GM21528 (cell line): ENCODE data around the gene RALGPS1.

ENCODE experiments used
- ATAC-seq: cut with Tn5 transposase; IDR thresholded peaks from one replicate; pipeline ENCODE4 v1.9.1; 2021; ENCODE audit warnings: mild to moderate bottlenecking, moderate library complexity; ENCODE audit not compliant: unreplicated experiment, low FRiP score

Gene RALGPS1

DNA sequence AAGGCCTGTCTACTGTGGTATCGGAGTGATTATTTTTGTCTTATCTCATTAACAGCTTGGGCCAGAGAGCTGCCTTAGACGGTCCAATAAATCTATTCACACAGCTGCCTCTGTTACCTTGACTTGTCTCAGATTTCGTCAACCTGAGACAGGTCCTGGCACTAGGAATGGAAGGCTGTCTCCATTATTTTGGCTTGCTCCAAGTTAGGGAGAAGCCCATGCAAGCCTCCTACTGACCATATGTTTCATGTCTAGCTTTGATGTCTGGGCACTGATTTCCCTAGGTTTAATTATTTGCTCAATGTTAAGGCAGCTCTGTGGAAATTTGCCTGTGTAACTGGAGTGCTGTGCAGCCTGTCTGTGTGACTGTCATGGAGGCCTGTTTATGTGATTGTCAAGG is 12.4 kb upstream of the RALGPS1 start:
- ATAC-seq: no peak

DNA sequence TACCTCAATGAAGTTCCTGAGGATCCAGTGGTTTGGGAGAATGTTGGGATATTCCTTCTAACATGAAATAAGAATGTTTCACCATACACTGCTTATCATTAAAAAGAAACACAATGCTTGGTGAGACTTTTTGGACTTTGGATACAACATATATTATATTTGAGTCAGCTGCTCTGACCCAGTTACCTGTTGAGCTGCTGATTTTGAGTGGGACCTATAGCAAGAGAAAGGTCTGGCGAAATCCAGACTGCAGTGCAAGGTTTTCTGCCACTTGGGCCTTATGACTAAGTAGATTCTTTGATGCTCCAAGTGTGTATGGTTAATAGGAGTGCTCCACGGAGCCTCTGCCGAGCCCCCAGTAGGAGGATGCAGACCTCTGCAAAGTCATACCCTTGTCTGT is 10.0 kb upstream of the RALGPS1 start:
- no peak for ATAC-seq

DNA sequence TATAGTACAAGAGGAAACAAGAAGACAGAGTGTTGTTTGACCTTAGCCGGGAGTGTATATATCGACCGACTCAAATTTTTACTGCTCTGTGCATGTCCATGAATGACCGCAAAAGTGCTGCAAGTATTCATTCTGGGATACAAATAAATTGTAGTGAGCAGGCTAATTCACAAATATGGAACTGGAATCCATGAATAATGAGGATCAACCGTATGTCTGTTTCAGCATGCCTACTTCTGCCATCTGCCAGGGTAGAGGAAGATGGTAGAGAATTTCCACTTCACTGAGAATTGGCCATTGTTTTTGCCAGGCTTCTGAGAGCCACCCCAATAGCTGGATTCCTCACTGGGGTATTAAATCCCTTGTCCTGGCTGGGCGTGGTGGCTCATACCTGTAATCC is 8.5 kb upstream of the RALGPS1 start:
- ATAC-seq: no peak

DNA sequence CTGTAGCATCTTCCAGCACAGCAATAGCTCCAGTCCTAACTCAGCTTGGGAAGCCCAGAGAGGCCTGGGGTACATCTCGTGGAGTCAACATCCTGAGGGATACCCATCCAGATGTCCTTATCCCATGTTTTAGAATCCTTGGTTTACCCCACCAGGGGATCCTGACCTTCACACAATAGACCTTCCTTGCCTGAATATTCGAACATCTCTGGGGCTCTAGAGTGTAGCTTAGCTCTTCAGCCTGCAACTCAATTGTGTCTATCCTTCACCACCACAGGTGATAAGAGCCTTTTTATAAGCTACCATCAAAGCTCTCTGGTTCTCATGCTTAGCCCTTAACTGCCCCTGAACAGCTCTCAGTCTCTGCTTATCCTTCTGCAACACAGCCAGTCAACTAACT is 7.5 kb upstream of the RALGPS1 start:
- no peak for ATAC-seq

DNA sequence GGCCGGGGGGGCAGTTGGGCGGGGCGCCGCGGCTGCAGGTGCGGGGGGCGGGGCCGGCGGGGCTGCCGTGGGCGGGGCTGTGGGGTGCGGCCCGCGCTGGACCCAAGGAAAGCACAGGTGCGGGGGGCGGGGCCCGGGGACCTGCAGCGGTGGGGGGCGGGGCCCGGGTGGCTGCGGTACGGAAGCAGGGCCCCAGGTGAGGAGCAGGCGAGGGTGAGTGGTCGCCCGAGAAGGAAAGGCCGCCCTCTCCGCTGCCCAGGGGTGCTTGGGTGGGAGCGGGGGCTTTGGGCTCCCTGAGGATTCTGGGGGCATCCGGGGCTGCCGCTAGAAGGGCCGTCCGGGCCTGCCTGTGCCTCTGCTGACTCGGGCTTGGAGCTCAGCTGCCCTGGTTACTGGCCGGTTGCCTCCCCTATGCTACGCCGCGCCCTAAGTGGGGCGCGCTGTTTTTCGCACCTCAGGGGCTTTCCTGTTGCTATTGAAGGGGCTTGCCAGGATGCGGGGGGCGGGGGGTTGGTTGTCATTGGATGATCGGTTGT is 767 bp downstream of the RALGPS1 start:
- no peak for ATAC-seq

DNA sequence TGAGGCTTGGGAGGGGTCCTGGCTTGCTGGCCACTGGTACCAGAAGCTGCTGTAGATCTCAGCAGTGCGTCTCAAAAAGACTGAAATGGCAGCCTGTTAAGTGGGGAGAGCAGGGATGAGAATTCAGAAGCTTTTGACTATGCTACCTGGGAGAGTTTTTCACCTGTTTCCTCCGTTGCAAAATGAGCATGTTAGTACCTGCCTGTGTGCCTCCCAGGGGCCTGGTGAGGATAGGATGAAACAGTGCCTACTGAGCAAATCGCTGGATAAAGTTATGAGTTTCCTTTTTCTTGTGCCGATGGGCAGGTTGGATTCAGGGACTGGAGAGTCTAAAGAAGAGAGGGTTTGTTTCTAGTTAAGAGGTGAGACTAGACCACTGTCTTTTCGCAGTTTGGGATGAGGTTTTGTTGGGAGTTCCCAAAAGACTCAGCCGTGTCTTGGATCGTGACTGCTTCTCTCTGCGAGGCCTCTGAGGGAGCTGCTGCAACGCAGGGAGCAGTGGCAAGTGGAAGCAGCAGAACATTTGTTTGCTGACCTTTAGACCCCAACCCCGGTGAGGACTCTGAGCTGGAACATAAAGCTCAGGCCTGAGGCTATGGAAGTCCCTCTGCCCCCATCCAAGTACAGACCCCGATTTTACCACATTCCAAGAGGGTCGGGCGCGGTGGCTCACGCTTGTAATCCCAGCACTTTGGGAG is 1.4 kb downstream of the RALGPS1 start:
- ATAC-seq: no peak

DNA sequence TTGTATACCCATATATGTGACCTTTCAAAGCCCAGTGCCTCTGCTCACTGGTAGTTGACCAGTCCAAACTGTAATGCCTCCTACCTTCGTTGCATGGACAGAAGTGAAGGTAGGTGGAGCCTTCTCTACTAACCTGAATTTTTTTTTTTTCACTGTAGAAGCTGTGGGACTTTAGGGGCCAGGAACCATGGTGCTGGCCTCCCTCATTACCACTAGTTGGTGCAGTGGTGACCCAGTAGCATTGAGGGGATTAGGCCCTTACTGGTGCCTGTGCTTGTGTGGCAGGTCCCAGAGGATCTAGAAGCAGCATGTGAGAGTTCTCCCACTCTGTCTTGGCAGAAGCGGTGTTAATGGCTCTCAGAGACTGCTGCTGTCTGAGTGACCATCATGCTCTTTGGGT is 2.3 kb downstream of the RALGPS1 start:
- no peak for ATAC-seq

DNA sequence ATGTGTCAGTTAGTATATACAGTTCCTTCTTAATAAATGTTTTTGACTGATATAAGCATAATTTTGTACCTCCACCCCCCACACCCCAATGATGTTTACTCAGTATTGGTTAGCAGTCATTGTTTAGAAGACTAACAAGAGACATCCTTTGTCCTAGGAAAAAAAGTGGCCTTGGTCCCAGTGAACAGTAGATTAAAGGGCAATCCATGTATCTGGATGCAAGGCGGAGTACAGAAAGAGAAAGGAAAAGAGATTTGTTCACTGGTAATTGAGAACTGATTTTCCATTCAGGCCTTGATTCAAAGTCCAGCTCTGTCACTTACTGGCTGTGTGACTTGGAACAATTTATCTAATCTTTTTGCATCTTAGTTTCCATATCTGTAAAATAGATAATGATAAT is 4.6 kb downstream of the RALGPS1 start:
- no peak for ATAC-seq

DNA sequence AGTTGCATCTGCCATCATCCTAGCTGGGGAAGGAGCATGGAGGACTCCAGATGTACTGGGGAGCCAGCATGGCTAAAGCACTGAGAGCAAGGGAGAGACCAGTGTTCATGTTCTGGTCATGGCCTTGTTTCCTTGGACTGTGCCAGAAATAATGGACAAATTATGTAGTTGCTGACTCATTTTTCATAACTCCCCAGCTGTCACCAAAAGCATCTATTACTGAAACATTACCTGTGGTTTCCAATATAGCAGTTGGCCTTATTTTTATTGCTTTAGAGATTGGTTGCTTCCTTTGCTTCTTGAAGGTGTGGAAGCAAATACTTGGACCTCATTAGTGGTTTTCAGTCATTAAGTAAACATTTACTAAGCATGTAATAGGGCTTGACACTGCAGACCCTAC is 11.3 kb downstream of the RALGPS1 start:
- ATAC-seq: no peak

DNA sequence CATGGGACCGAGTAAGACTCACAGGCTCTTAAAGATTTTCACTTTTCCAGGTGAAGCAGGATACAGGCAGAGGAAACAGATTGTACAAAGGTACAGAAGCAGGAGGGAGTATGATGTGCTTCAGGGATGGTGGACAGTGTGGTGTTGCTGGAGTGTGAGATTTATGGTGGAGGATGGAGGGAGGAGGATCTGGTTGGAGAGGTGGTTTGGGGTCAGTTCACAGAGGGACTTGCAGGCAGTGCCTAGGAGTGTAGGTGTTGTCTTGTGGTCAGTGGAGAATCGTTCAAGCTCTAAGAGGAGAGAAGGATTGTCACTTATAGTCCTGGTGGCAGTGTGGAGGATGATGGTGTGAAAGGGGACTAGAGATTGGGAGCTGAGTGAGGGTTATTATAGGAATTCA is 11.8 kb downstream of the RALGPS1 start:
- no peak for ATAC-seq

DNA sequence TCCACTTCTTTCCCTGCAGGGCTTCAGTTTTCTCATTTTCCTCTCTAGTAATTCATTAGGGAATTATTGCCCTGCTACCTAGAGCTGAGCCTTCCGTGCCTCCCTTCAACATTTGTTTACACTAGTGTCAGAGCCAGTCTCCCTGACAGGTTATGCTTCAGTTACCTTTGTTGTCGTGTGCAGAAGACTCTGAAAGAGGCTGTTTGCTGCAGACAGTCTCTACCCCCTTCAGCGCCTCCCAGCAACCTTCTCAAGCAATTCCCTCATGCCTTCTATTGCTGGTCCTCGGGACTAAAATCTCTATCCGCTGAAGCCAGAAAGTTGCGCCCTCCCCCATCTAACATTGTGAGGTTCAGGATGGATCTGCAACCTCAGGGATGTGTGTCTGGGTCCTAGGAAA is 12.8 kb downstream of the RALGPS1 start:
- ATAC-seq: no peak

DNA sequence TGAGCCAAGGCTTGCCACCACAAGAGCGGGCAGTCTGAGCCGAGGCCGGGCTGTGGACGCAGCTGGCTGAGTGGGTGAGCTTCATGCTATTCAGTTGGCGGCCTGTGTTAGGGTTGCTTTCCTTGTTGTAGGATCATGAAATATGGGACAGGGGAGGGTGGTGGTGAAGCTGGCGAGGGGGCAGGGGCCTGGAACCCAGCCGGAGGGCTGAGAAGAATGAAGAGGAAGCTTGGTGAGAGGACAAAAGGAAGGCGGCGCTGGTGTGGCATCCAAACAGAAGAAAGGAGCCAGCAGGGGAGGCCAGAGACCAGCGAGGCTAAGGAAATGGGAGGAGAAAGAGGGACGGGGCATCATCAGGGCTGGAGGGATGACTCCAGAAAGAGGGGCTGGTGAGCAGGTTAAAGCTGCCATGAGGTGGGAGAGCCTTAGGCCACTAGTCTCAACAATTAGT is 18.3 kb downstream of the RALGPS1 start:
- no peak for ATAC-seq

DNA sequence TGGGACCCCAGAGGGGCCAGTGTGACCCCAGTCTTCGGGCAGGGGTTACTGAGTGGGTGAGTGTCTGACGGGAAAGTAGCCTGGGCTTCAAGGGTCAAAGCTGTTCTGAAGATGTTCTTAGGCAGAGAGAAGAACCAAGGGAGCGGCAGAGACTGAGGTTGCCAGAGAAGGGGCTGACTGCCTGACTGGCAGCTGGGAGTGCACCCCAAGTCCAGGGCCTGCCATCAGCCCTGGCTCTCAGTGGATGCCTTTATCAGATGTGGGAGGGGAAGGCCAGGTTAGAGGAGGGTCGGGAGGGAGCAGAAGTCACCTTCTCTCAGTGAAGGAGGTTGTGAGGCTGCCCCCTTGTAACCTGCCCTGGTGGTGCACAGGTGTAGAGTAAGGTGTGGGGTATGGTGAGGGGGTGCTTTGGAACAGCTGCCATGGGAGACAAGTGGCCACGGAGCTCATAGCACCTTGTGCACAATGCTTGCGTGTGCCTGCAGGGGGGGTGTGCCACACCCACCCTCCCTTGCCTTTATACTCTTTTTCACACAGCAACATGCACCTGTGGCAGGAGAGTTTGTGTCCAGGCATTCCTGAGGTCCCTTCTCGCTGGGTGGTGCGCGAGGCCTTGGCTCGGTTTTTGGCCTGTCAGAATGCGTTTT is 18.9 kb downstream of the RALGPS1 start:
- no peak for ATAC-seq

DNA sequence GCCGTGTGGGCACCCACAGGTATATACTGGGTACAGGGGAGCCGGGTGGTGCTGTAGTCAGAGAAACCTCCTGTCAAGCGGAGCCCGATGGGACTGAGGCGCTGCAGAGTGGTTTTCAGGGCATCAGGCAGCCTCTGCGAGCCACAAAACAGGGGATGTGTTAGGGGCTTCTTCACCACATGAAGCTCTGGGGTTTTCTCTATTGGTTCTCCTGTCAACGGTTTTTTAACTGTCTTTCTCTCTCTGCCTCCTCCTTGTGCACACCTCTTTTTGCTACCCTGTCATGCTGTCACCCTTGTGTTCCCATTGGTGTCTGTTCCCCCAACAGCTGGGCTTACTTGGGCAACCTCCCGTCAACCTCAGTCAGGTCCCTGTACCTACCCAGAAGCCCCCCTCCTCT is 19.9 kb downstream of the RALGPS1 start:
- no peak for ATAC-seq

DNA sequence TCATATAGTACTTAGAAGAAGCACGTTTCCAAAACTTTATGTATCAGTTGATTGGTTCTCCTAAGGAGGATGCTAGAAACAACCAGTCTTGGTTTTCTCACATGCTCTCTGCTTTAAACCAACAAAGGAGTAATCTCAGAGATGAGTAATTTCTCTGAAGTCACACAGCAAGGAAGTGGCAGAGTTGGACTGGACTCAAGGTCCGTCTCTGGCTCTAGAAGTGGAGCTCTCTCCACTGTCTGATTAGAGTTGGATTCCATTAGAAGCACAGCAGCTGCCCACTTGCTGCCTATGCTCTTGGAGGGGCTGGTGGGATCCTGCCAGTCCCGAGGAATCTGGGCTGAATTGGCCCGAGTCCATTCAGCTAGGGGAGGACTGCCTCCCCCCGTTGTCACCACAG is 21.0 kb downstream of the RALGPS1 start:
- no peak for ATAC-seq

DNA sequence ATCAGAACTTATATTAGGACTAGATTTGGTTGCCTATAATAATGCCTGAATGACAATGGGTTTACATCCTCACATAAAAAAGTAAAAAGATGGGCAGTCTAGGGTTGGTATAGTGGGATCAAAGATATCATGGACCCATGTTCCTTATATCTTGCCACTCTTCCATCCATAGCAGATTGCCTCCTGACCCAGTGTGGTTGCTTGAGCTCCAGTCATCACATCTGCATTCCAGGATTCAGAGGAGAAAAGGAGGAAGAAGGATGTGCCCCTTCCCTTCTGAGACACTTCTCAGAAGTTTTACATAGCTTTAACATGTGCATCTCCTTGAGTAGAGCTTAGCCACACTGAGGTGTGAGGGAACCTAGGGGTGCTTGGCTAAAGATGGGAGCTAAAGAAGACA is 22.9 kb downstream of the RALGPS1 start:
- ATAC-seq: no peak

DNA sequence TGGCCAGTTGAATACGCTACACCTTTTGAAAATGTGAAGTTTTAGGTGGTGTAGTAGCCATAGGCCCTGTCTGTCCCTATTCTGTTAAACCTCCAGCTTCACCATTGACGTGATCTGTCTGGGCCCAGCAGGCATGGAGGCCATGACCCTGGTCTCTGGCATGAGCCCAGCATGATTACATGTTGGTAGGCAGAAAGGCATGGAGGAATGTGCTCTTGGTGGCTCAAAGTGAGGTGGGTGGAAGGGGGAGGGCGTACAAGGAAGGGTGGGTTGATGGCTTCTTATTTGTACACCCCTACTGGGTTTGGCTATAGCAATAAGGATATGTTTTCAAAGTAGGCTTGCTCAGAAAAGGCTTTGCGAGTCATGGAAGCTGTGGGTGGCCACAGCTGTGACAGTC is 23.7 kb downstream of the RALGPS1 start:
- ATAC-seq: no peak

DNA sequence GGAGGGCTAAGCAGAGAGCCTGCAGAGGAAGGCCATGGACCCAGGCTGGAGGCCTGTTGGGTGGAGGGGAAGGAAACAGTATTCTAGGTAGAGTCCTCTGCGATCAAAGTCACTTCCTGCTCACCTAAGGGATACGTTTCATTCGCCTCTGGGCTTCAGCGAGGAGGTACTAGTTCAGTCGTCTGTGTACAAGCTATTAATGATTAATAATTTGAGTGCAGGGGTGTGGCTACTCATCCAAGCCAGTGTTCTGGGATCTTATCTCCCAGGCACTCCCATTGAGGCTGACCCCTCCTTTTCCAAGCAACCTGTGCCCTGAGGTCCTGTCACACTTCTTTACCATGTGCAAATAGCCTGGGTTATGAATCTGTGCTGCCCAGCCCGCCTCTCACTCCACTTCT is 25.2 kb downstream of the RALGPS1 start:
- ATAC-seq: no peak

DNA sequence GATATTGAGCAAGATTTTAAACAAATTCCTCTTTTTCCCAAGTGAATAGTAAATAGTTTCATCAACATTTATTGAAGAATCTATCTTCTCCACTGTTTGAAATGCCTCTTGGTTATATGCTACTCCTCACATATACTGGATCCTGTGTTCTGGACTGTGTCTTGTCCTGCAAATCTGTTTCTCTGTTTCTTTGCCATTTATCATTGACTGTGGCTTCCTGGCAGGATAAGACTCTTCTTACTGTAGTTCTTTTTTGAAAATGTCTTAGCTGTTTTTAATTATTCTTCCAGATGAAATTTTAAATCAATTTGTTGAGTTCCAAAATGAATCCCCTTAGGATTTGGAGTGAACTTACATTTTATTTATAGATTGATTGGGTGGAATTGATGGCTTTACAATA is 27.8 kb downstream of the RALGPS1 start:
- ATAC-seq: no peak

DNA sequence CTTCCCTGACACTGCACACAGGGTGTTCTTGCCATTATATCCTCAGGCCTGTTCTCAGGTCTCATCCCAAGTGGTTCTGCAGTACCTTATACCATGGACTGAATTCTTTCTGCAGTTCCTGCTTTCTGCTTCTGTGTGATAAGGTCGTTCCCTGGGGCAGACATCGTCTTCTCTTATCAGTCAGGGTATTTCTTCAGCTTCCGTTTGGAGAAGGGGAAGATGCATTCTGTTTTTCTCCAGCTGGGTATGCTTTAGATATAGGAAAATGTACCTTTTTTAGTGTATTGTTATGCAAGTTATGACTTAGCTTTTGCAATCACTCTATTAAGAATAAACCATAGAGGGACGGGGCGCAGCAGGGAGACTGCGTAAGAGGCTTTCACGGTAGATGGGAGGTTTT is 31.1 kb downstream of the RALGPS1 start:
- no peak for ATAC-seq

DNA sequence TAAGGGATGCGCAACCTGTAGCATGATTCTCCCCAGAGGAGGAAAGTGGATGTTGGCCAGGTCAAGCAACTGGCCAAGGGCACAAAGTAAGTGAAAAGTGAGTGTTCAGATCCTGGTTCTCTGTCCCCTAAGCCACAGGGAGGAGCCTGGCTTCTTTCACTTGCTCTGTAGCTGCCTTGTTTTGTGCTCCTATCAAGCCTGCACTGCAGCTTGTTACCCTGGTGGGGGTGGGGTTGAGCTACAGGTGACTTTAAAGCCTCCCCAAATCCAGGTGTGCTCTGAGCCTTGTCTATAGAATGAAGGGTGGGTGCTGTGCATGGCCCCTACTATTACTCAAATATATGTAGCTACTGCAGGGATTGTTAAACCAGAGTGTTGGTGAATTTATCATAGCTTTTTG is 32.9 kb downstream of the RALGPS1 start:
- no peak for ATAC-seq
